ENCODE data around the gene ING4. TPM values are rescaled to one million over a fixed set of nuclear protein-coding genes. Genes with fewer than 3 reads are reported as not detected.
A peak's percentile ranks its signal among the peaks of the same experiment; 100 is the strongest.

ING4 gene
- total RNA-seq, 1 experiment from 2014 or later, result 23.8 TPM

DNA sequence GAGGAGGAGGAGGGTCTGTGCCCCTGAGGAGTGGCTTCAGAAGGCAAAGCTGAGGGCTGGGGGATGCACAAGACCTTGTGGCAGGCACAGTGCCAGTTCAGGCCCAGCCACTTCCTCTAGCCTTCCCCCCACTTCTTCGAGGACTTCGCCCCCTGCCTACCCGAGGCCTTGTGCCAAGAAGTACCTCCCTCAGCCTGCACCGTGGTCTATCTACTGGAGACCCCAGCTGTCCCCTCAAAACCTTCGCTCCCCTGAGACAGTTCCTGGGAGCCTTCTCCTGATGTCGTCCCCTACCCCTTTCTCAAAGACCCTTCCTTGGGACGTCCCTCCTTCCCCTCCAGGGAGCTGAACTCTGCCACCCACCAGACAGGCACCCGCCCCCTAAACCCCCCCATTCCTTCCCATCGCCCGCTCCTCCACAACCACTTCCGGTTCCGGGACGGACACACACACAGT, 25.7 kb upstream of the ING4 start:
- DNase-seq, result no peak
- no peak; the same call in 1 of the 2 replicates for ATAC-seq
- H2AFZ ChIP-seq (ENCODE audit: low read length), result peak overlapping the region; percentile 72
- H3K27me3 ChIP-seq (ENCODE audit: low read length), result no peaks in the 10 kb centered on the region
- no peaks in the 10 kb centered on the region for H3K9me2 ChIP-seq (replicated peaks; ENCODE audit: low read length)
- peaks cover 67% of the 10 kb centered on the region for H3K79me2 ChIP-seq (ENCODE audit: low read length)
- TSS peak; percentile 47 for BruUV-seq (replicated peaks)
- peaks cover 8% of the 10 kb centered on the region for H3K36me3 ChIP-seq (ENCODE audit: low read depth, low read length)
- H3F3A ChIP-seq (ENCODE audit: low read length, unreplicated experiment), result no peaks in the 10 kb centered on the region
- peak overlapping the region; percentile 97 for H3K9ac ChIP-seq (ENCODE audit: low read length)
- H3K4me3 ChIP-seq (ENCODE audit: low read length), result peak overlapping the region; percentile 72
- no peak for TF ChIP-seq EZH2 (IDR thresholded peaks at IDR 0.05; ENCODE audit: low read length, unreplicated experiment)
- TF ChIP-seq, protein P1, sequence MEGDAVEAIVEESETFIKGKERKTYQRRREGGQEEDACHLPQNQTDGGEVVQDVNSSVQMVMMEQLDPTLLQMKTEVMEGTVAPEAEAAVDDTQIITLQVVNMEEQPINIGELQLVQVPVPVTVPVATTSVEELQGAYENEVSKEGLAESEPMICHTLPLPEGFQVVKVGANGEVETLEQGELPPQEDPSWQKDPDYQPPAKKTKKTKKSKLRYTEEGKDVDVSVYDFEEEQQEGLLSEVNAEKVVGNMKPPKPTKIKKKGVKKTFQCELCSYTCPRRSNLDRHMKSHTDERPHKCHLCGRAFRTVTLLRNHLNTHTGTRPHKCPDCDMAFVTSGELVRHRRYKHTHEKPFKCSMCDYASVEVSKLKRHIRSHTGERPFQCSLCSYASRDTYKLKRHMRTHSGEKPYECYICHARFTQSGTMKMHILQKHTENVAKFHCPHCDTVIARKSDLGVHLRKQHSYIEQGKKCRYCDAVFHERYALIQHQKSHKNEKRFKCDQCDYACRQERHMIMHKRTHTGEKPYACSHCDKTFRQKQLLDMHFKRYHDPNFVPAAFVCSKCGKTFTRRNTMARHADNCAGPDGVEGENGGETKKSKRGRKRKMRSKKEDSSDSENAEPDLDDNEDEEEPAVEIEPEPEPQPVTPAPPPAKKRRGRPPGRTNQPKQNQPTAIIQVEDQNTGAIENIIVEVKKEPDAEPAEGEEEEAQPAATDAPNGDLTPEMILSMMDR (conservative IDR thresholded peaks at IDR 0.05; ENCODE audit: low read depth, low read length), result no peak
- TF ChIP-seq EZH2phosphoT487 (IDR thresholded peaks at IDR 0.05; ENCODE audit: borderline replicate concordance, low read length), result no peak
- intact Hi-C loops (cut with micrococcal nuclease), result no loop called here
- peaks cover 13% of the 10 kb centered on the region; the same call in 1 of the 2 replicates for H3K4me1 ChIP-seq (ENCODE audit: insufficient read depth, low read length)
- ChIA-PET CTCF (interaction anchor here (0.6 to 0.7 kb wide), 2 partner anchors 83 to 252 kb away, joined by 3 to 12 read pairs; no protein-coding TSS in a partner anchor), POLR2A (ENCODE audit: unreplicated experiment) (interaction anchor here (0.6 to 1.0 kb wide), 3 partner anchors 9 to 64 kb away, joined by 3 to 13 read pairs (median 10); partner anchors contain the start of gene COPS7A)
- H3K9me3 ChIP-seq (ENCODE audit: low read length), result no peaks in the 10 kb centered on the region
- H3K27ac ChIP-seq (ENCODE audit: low read length), result peak overlapping the region; percentile 83
- H3K4me2 ChIP-seq (ENCODE audit: low read length), result peak overlapping the region; percentile 99
- H4K20me1 ChIP-seq (ENCODE audit: low read length), result no peaks in the 10 kb centered on the region

DNA sequence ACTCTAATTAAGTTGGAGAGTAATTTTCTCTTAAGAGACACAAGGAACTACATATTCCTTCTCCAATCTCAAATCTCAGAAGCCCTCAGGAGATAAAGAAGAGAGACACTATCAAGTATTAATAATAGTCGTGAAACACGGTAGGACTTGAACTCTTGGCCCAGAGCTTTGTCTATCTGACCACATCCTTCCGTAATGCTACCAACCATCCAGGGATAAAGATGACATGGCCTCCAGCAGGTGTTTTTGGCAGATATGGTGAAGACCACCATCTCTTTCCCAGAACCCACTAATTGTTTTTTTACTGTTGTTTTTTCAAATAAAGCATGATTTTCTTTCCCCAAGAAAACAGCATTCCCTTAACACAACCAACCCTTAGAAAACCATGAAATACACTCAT, 22.9 kb upstream of the ING4 start:
- no peak overlapping the region for H3K4me3 ChIP-seq (ENCODE audit: low read length)
- H2AFZ ChIP-seq (ENCODE audit: low read length), result no peak overlapping the region
- BruUV-seq (replicated peaks), result no TSS peak
- ChIA-PET POLR2A (ENCODE audit: unreplicated experiment) (no interaction called here), CTCF (no interaction called here)
- intact Hi-C loops (cut with micrococcal nuclease), result no loop called here
- H4K20me1 ChIP-seq (ENCODE audit: low read length), result no peaks in the 10 kb centered on the region
- H3F3A ChIP-seq (ENCODE audit: low read length, unreplicated experiment), result no peaks in the 10 kb centered on the region
- H3K27ac ChIP-seq (ENCODE audit: low read length), result no peak overlapping the region
- TF ChIP-seq EZH2 (IDR thresholded peaks at IDR 0.05; ENCODE audit: low read length, unreplicated experiment) (no peak), EZH2phosphoT487 (IDR thresholded peaks at IDR 0.05; ENCODE audit: borderline replicate concordance, low read length) (no peak)
- TF ChIP-seq, protein P1 (conservative IDR thresholded peaks at IDR 0.05; ENCODE audit: low read depth, low read length), result no peak
- H3K79me2 ChIP-seq (ENCODE audit: low read length), result peaks cover 92% of the 10 kb centered on the region
- ATAC-seq, result no peak
- no peaks in the 10 kb centered on the region for H3K9me2 ChIP-seq (replicated peaks; ENCODE audit: low read length)
- DNase-seq, result no peak
- peaks cover 8% of the 10 kb centered on the region for H3K36me3 ChIP-seq (ENCODE audit: low read depth, low read length)
- H3K27me3 ChIP-seq (ENCODE audit: low read length), result no peaks in the 10 kb centered on the region
- H3K9me3 ChIP-seq (ENCODE audit: low read length), result no peaks in the 10 kb centered on the region
- H3K4me1 ChIP-seq (ENCODE audit: insufficient read depth, low read length), result peaks cover 13% of the 10 kb centered on the region; the same call in 1 of the 2 replicates
- no peak overlapping the region for H3K9ac ChIP-seq (ENCODE audit: low read length)
- peak overlapping the region; percentile 19; the same call in 1 of the 2 replicates for H3K4me2 ChIP-seq (ENCODE audit: low read length)

DNA sequence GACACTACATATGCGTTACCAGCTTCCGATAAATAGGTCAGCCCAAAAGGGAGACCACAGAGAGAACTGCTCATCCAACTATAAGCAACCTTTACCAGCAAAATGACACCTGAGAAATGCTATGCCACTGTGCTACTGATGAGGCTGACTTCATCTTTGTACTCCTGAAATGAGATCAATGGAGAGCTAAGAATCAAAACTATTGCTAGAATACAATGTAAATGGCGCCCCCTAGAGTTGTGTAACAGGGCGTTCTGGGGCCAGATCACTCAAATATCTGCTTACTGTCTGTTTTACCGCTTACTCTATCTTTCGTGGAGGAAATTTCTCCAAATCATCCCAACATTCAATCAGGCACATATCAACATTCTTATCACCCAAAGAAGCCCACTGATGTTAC, 21.7 kb upstream of the ING4 start:
- TF ChIP-seq EZH2phosphoT487 (IDR thresholded peaks at IDR 0.05; ENCODE audit: borderline replicate concordance, low read length) (no peak), EZH2 (IDR thresholded peaks at IDR 0.05; ENCODE audit: low read length, unreplicated experiment) (no peak)
- TF ChIP-seq, protein P1 (conservative IDR thresholded peaks at IDR 0.05; ENCODE audit: low read depth, low read length), result peak; percentile 69
- H3K9me3 ChIP-seq (ENCODE audit: low read length), result no peaks in the 10 kb centered on the region
- no peaks in the 10 kb centered on the region for H4K20me1 ChIP-seq (ENCODE audit: low read length)
- H3K79me2 ChIP-seq (ENCODE audit: low read length), result peaks cover 93% of the 10 kb centered on the region
- peaks cover 13% of the 10 kb centered on the region; the same call in 1 of the 2 replicates for H3K4me1 ChIP-seq (ENCODE audit: insufficient read depth, low read length)
- no peak overlapping the region for H3K27ac ChIP-seq (ENCODE audit: low read length)
- intact Hi-C loops (cut with micrococcal nuclease), result no loop called here
- no TSS peak for BruUV-seq (replicated peaks)
- peak; percentile 27 for DNase-seq
- ATAC-seq, result no peak
- no peak overlapping the region for H3K4me3 ChIP-seq (ENCODE audit: low read length)
- H3F3A ChIP-seq (ENCODE audit: low read length, unreplicated experiment), result no peaks in the 10 kb centered on the region
- no peaks in the 10 kb centered on the region for H3K27me3 ChIP-seq (ENCODE audit: low read length)
- no peak overlapping the region for H3K4me2 ChIP-seq (ENCODE audit: low read length)
- H3K36me3 ChIP-seq (ENCODE audit: low read depth, low read length), result peaks cover 11% of the 10 kb centered on the region
- ChIA-PET CTCF (interaction anchor here (0.5 kb wide), 1 partner anchor 18 kb away, joined by 8 read pairs; no protein-coding TSS in a partner anchor), POLR2A (ENCODE audit: unreplicated experiment) (no interaction called here)
- H3K9ac ChIP-seq (ENCODE audit: low read length), result no peak overlapping the region
- H2AFZ ChIP-seq (ENCODE audit: low read length), result no peak overlapping the region
- H3K9me2 ChIP-seq (replicated peaks; ENCODE audit: low read length), result no peaks in the 10 kb centered on the region

Data from PC-3 (cell line).